Motor neuron (in vitro differentiated cells): ENCODE results near the gene NAXE. TPM values are rescaled to one million over a fixed set of nuclear protein-coding genes. Genes with fewer than 3 reads are reported as not detected.

Experiments
- ATAC-seq, 8 experiments: fragments of 200-7000 bp; cut with Tn5 transposase; replicated peaks in 6 of 8; 2 replicates each; pipeline ENCODE4 v1.8.0; 2021; ENCODE audit warnings: mild to moderate bottlenecking in 8 of 8, moderate library complexity in 8 of 8
- H3K27ac ChIP-seq, 2 donors: fragments of 250-450 bp; sonication (Bioruptor Pico); 2 replicates each; pipeline ENCODE4 v1.9.0; 2021; ENCODE audit warnings: antibody characterized with exemption in 2 of 2, mild to moderate bottlenecking in 2 of 2, moderate library complexity in 1 of 2
- H3K4me1 ChIP-seq, 2 donors: fragments of 250-450 bp; sonication (Bioruptor Pico); replicated peaks in 1 of 2; 2 replicates each; pipeline ENCODE4 v1.6.1; 2021; ENCODE audit warnings: antibody characterized with exemption in 2 of 2, mild to moderate bottlenecking in 2 of 2, moderate library complexity in 1 of 2
- H3K4me3 ChIP-seq, 5 donors: fragments of 250-450 bp; sonication (Bioruptor Pico); 2 replicates each; pipeline ENCODE4 v1.9.0; 2021; ENCODE audit warnings: antibody characterized with exemption in 5 of 5, mild to moderate bottlenecking in 5 of 5, moderate library complexity in 4 of 5
- WGBS, 10 experiments: fragments of 450-650 bp; shearing (Covaris generic); methylation state at CpG; one replicate each; pipeline ENCODE4 v1.0.0; 2022; 5-methylcytosine and 5-hydroxymethylcytosine counted together
- in situ Hi-C, 9 experiments: fragments of 400-800 bp; cut with MboI; loops; one replicate each; pipeline ENCODE4 v1.15.0; 2021; ENCODE audit warnings: low sequenced_read_pairs in 9 of 9, low pct_unique_long_range_greater_than_20kb in 2 of 9; ENCODE audit not compliant: unreplicated experiment in 9 of 9
- total RNA-seq, 8 experiments: library from RNA; unstranded; fragments of 300-600 nt; gene quantifications; 2 replicates each; pipeline versions ENCODE4 v1.2.3 to v1.2.4, GENCODE V29; 2022

NAXE gene
- total RNA-seq, 8 experiments from 2014 or later: 50.1 to 168 (median 66.6) TPM

- WGBS, 10 experiments: 71 to 100% (median 88%) methylated on average over 1 to 6 of the region's 6 CpGs; no CpG with 5 or more reads in 1 of the 10 experiments
- no peak overlapping the region for H3K4me3 ChIP-seq
- in situ Hi-C loops: no loop called here
- ATAC-seq: no peak
- no peaks in the 10 kb centered on the region for H3K4me1 ChIP-seq
- no peak overlapping the region for H3K27ac ChIP-seq
These were observed 37.6 kb upstream of the NAXE start for GRCh38 chr1:156553860-156554485.

GRCh38 chr1:156554971-156555370, 36.6 kb upstream of the NAXE start:
- Histone ChIP-seq H3K27ac (no peak overlapping the region), H3K4me1 (no peaks in the 10 kb centered on the region), H3K4me3 (no peak overlapping the region)
- WGBS, 10 experiments: 67 to 100% (median 81%) methylated on average over 2 to 7 of the region's 8 CpGs; no CpG with 5 or more reads in 1 of the 10 experiments
- in situ Hi-C loops: no loop called here
- no peak for ATAC-seq

DNA sequence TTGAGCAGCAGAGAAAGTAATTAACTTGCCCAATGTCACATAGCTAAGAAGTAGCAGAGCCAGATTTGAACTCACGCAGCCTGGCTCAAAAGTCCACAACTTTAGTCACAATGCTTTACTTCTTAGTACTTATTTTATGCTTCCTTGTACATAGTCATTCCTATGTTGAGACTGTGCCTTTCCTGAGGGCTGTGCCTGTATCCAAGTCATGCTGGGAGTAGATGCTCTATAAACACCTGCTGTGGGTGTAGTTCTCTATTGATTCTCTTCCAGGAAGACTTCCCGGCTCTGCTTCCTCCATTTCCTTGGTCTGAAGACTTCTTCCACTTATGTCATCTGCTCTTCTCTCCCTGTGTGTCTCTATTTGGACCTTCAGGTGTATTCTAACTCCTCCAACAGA, 35.9 kb upstream of the NAXE start:
- Histone ChIP-seq H3K4me1 (no peaks in the 10 kb centered on the region), H3K4me3 (no peak overlapping the region), H3K27ac (no peak overlapping the region)
- WGBS, 10 experiments: 20 to 100% (median 57%) methylated on average over 1 to 2 of the region's 2 CpGs; no CpG with 5 or more reads in 3 of the 10 experiments
- no peak for ATAC-seq
- in situ Hi-C loops: no loop called here

DNA sequence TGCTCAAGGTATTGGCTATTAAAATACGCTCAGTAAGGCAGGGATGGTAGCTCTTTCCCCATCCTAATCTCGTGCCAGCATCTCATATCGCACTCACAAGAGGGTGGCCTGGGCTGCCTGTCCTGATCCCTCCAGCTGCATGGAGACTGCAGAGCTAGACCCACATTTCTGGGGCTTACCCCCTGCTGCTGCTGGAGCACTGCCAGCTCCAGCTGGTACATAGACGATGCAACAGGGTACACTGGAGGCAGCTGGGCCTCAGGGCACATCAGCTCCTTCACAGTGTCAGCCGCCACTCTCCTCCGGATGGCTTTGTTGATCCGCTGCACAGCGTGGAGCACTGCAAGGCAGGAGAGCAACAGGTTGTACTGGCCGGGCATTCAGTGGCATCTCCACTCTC, 35.2 kb upstream of the NAXE start:
- no peak overlapping the region for H3K4me3 ChIP-seq
- ATAC-seq: no peak
- in situ Hi-C loops: no loop called here
- 20 to 88% (median 72%) methylated on average over 1 to 6 of the region's 9 CpGs; no CpG with 5 or more reads in 5 of the 10 experiments for WGBS, 10 experiments
- H3K4me1 ChIP-seq: no peaks in the 10 kb centered on the region
- no peak overlapping the region for H3K27ac ChIP-seq

GRCh38 chr1:156559086-156559796, 32.3 kb upstream of the NAXE start:
- H3K4me1 ChIP-seq: no peaks in the 10 kb centered on the region
- WGBS, 10 experiments: 74 to 100% (median 88%) methylated on average over 1 to 7 of the region's 8 CpGs; no CpG with 5 or more reads in 2 of the 10 experiments
- ATAC-seq: no peak
- no peak overlapping the region for H3K4me3 ChIP-seq
- in situ Hi-C loops: no loop called here
- H3K27ac ChIP-seq: no peak overlapping the region

- no peak for ATAC-seq
- H3K4me1 ChIP-seq: no peaks in the 10 kb centered on the region
- WGBS, 10 experiments: 60 to 100% (median 72%) methylated on average over 1 to 5 of the region's 5 CpGs; no CpG with 5 or more reads in 2 of the 10 experiments
- H3K4me3 ChIP-seq: no peak overlapping the region
- in situ Hi-C loops: no loop called here
- H3K27ac ChIP-seq: no peak overlapping the region
These were observed 31.7 kb upstream of the NAXE start for GRCh38 chr1:156559797-156560385.

- no peak overlapping the region for H3K27ac ChIP-seq
- ATAC-seq: no peak
These were observed 30.9 kb upstream of the NAXE start for GRCh38 chr1:156560585-156561163.

DNA sequence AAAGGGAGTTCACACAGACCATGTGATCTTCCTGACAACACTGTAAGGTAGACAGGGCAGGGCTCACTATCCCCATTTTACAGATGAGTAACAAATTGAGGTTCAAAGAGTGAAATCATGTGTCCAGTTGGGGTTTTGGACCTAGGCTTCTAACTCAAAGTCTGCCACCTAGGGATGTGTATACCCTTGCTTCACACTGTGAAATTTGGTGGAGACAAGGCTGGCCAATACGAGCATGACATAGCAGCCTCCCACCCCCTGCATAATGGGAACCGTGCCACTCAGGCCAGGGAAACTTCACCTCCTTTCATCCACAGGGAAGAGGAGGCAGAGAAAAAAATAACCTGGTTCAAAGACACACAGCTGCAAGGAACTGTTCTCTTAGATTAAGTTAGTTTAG, 26.1 kb upstream of the NAXE start:
- Histone ChIP-seq H3K4me1 (no peaks in the 10 kb centered on the region), H3K27ac (no peak overlapping the region), H3K4me3 (no peak overlapping the region)
- WGBS, 10 experiments: 20 to 86% (median 82%) methylated on average over 1 to 2 of the region's 2 CpGs; no CpG with 5 or more reads in 4 of the 10 experiments
- in situ Hi-C loops: no loop called here
- ATAC-seq: no peak

More at GRCh38 chr1:156560585-156561163, 30.9 kb upstream of the NAXE start:
- Histone ChIP-seq H3K4me1 (no peaks in the 10 kb centered on the region), H3K4me3 (no peak overlapping the region)
- WGBS, 10 experiments: 50 to 80% (median 68%) methylated on average over 2 to 5 of the region's 5 CpGs; no CpG with 5 or more reads in 3 of the 10 experiments
- in situ Hi-C loops: no loop called here

DNA sequence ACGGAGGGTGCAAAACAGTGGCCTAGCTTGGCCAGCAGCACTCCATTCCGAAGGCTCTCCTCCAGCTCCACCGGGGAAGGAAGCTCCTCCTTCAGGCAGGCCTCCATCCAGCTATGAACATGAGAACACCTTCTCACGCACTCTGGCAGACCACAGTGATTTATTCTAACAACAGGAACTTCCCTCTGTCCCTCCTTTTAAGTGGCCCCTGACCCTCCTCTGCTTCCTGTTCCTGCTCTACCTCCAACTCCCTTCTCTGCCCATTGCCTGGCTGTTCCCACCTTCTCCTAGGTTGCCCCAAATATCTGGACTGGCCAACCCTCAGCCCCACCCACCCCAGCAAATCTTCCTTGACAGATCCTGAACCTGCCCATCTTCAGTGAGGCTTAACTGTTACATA, 25.1 kb upstream of the NAXE start:
- H3K4me3 ChIP-seq: no peak overlapping the region
- no peak overlapping the region for H3K27ac ChIP-seq
- no peaks in the 10 kb centered on the region for H3K4me1 ChIP-seq
- in situ Hi-C loops: no loop called here
- no peak for ATAC-seq
- WGBS, 10 experiments: 86 to 100% (median 100%) methylated on average over 1 to 4 of the region's 4 CpGs; no CpG with 5 or more reads in 5 of the 10 experiments

GRCh38 chr1:156571261-156571852, 20.2 kb upstream of the NAXE start:
- Histone ChIP-seq H3K27ac (no peak overlapping the region), H3K4me3 (peak overlapping the region in 1 of 5 donors; percentile 49), H3K4me1 (peaks cover 0 to 5% of the 10 kb centered on the region in 2 donors)
- 0 to 61% (median 45%) methylated on average over 2 to 4 of the region's 4 CpGs for WGBS, 10 experiments
- in situ Hi-C loops: no loop called here
- ATAC-seq: peak in 3 of 8 experiments; percentile 75 to 83 (median 78)

DNA sequence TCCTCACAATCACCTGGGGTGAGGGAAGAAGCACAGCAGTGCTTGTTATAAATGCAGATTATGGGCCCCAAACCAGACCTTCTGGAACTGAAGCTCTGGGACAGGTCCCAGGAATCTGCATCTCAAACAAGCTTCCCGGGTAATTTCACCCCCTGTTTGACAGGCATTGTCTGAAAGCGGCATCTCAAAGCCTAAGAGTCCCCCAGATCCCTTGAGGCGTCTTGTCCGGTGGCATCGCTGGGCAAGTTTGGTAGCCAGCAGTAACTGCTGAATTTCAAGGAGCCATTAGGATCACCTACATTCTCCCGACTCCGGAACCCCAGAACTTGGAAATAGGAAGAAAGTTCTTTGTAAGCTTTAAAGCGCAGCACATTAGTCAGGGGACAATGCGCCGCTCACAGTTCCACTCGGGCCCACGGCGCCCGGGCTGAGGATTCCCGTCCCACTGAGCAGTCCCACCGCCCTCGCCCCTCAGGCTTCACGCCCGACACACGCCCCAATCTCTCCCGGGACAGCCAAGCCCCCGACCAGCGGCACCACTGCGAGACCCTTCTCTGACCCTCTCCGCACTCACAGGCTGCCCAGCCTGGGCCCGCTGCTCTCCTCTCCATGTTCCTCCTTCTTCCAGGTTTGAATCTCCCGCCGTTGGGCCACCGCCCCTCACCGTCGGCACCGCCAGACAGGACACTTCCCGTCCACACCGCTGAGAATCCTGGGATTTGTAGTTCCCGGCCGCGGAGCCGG, 19.5 kb upstream of the NAXE start, which contains the start of gene IQGAP3:
TSS of gene IQGAP3 (minus strand) at position 647 of the 744 bp plus-strand sequence. CDS start at position 611, 36 bp downstream.
- no peak within 1 kb of the TSS for H3K27ac ChIP-seq
- peaks cover 0 to 5% of the 10 kb centered on the region in 2 donors for H3K4me1 ChIP-seq
- in situ Hi-C loops: no loop called here
- ATAC-seq: peak; percentile 77 to 99 (median 98)
- H3K4me3 ChIP-seq: peak within 1 kb of the TSS; percentile 23 to 49 (median 30)
- WGBS, 10 experiments: 0 to 4% (median 0%) methylated on average over 1 to 32 of the region's 38 CpGs; no CpG with 5 or more reads in 1 of the 10 experiments

- Histone ChIP-seq H3K4me1 (peaks cover 3 to 7% of the 10 kb centered on the region in 2 donors), H3K4me3 (peak overlapping the region; percentile 23 to 49 (median 30)), H3K27ac (no peak overlapping the region)
- in situ Hi-C loops: no loop called here
- 23 to 100% (median 42%) methylated on average over 1 to 10 of the region's 10 CpGs; no CpG with 5 or more reads in 3 of the 10 experiments for WGBS, 10 experiments
- peak in 1 of 8 experiments; percentile 3 for ATAC-seq
These were observed 18.9 kb upstream of the NAXE start for GRCh38 chr1:156572663-156573018.
